Ramos (cell line): ENCODE measurements around the gene SUDS3.

Experiments
- in situ Hi-C: fragments of 300-500 bp; cut with MboI; formaldehyde crosslinking; loops from one replicate; pipeline ENCODE4 v1.14.3; 2022; ENCODE audit warnings: low sequenced_read_pairs; ENCODE audit not compliant: unreplicated experiment

SUDS3 gene

DNA sequence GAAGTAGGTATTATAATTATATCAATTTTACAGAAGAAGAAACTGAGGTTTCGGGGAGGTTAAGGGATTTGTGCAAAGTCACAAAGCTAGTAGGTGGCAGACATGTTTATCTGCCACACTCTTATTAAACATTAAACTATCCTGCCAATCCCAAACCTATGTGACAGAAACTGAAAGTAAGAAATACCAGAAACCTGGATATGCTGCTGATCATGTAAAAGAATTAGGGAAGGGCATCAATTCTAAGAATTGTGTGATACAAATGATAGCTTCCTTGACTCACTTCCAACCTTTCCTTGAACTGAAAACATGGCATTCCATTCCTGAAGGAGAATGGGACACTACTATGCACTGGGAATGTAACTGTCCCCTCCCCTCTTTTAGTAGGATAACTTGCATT lies 20.5 kb upstream of the SUDS3 start:
- in situ Hi-C loops: no loop called here

GRCh38 chr12:118356809-118357256 lies 19.5 kb upstream of the SUDS3 start:
- in situ Hi-C loops: no loop called here

DNA sequence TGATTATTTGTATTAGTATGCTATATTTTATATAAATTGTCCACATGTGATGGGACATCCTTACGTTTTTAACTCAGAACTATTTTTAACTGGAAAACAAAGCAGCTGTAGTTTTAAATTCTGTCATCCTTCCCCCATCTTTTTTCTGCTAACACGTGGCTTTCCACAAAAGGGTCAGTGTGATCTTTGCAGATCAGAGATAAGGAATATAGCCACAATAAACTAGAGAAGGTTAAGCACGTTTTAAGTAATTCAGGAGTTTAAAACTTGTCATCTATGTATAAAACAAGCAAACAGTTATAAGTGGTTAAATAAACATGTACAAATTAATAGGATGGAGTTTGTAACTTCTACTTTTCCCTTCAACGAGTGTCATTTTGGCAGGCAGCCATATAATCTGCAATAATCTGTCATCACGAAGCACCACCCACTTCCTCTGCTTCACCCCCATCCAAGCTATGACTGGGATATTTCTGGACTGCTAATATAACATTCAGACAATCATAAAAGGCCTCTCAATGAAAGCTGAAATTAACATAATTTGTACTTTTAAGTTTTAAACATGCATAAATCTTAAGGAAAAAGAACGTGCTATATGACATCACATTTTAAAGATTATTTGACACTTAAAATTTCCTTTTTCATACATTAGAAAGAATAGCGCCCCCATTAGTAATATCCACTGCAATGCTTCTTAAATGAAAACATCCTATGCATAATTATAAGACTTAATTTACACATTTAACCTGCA lies 18.9 kb upstream of the SUDS3 start:
- in situ Hi-C loops: no loop called here

- in situ Hi-C loops: no loop called here
Measured at GRCh38 chr12:118358008-118358359, 18.4 kb upstream of the SUDS3 start.

GRCh38 chr12:118358612-118359540 lies 17.5 kb upstream of the SUDS3 start:
- in situ Hi-C loops: no loop called here

- in situ Hi-C loops: no loop called here
Measured at GRCh38 chr12:118359541-118359915, 16.8 kb upstream of the SUDS3 start.

DNA sequence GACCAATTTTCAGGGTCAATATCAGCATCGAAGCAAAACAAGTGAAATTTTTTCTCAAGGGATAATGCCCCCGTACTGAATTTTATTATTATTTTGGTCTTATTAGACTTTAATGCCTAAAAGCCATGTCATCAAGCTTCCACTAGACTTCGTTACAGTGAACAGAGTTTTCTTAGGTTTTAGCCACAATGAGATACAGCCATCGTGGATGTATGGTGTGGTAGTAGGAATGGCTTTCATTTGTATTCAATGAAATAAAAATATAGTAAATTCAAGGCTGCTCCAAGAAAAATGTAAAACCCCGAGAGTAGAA lies 15.3 kb upstream of the SUDS3 start:
- in situ Hi-C loops: no loop called here

DNA sequence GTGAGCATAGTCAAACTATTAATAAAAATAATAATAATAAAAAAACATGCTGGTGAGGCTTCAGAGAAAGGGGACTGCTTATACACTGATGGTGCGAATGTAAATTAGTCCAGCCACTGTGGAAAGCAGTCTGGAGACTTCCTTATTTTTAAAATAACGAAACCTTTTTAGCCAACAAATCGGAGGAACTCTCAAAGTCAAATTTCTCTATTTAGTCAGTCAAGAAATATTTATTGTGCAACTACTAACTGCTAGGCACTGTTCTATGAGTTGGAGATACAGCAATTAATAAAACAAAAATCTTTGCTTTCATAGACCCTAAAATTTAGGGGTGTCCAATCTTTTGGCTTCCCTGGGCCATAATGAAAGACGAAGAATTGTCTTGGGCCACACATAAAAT lies 14.5 kb upstream of the SUDS3 start:
- in situ Hi-C loops: no loop called here

- in situ Hi-C loops: no loop called here
Measured at GRCh38 chr12:118368821-118369220, 7.5 kb upstream of the SUDS3 start.

GRCh38 chr12:118370601-118371000 lies 5.8 kb upstream of the SUDS3 start:
- in situ Hi-C loops: loop anchor here (5.0 to 10.0 kb wide), 2 partner anchors 188 to 246 kb away; no protein-coding TSS in a partner anchor

GRCh38 chr12:118371321-118372282 lies 4.8 kb upstream of the SUDS3 start:
- in situ Hi-C loops: loop anchor here (5.0 to 10.0 kb wide), 2 partner anchors 189 to 247 kb away; no protein-coding TSS in a partner anchor

- in situ Hi-C loops: loop anchor here (5.0 to 10.0 kb wide), 2 partner anchors 191 to 248 kb away; no protein-coding TSS in a partner anchor
Measured at GRCh38 chr12:118372541-118373495, 3.5 kb upstream of the SUDS3 start, which contains the start of gene TAOK3. Gene TAOK3, minus strand, starts transcription at chr12:118372907. Its CDS starts 117,340 bp downstream, at chr12:118255567.

DNA sequence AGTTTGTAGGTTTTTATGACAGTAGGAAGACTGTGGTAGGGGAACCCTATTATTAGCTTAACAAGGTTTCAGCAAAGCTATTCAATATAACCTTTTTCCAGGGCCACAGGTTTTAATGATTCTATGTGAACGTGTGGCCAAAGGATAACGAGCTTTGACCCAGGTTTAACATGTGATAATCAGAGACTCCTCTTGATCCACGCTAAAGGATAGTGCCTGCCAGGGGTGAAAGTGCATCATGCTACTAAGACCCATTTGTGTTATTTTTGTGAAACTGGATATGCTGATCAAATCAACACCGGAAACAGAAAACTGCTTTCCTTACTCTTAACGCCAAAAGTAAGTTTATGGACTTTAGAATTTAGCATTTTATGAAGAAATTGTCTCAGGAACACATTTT lies 2.7 kb upstream of the SUDS3 start:
- in situ Hi-C loops: loop anchor here (5.0 to 10.0 kb wide), 2 partner anchors 191 to 249 kb away; no protein-coding TSS in a partner anchor

- in situ Hi-C loops: loop anchor here (5.0 to 10.0 kb wide), 2 partner anchors 192 to 249 kb away; no protein-coding TSS in a partner anchor
Measured at GRCh38 chr12:118374126-118374725, 2.1 kb upstream of the SUDS3 start.

DNA sequence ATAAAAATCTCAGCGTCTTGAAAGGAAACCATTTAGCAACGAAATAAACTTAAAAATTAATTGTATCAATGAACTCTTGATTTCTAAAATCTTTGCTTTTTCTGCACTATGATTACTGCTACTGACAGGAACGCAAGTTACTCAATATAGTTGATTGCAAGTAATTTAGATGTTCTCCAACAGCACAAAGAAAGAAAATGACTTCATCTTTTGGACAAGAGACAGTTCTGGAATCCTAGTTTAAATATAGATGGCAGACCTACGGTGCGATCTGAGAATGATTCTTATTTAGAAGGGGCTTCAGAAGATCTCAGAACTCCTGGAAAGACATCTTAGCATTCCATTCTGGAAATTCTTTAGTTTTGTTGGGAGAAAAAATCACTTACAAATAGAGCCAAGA lies 1.4 kb upstream of the SUDS3 start:
- in situ Hi-C loops: loop anchor here (5.0 to 10.0 kb wide), 2 partner anchors 193 to 250 kb away; no protein-coding TSS in a partner anchor

GRCh38 chr12:118375348-118375747 lies 1.0 kb upstream of the SUDS3 start:
- in situ Hi-C loops: loop anchor here (10.0 kb wide), 1 partner anchor 251 kb away; no protein-coding TSS in a partner anchor

GRCh38 chr12:118377021-118377883 lies 897 bp downstream of the SUDS3 start:
- in situ Hi-C loops: loop anchor here (10.0 kb wide), 1 partner anchor 252 kb away; no protein-coding TSS in a partner anchor
